ENCODE measurements around the gene DYDC1.

DNA sequence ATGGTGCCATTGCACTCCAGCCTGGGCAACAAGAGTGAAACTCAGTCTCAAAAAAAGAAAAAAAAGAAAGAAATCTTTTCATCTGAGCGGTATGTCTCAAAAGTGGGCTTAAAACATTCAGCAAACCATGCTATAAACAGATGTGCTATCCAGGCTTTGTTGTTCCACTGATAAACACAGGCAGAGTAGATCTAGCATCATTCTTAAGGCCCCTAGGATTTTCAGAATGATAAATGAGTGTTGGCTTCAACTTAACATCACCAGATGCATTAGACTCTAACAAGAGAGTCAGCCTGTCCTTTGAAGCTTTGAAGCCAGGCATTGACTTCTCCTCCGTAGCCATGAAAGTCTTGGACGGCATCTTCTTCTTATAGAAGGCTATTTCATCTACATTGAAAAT, 23.1 kb upstream of the DYDC1 start:
- no peak for TF ChIP-seq POLR2A (IDR thresholded peaks at IDR 0.05; ENCODE audit: low read depth)
- TF ChIP-seq, protein P1, sequence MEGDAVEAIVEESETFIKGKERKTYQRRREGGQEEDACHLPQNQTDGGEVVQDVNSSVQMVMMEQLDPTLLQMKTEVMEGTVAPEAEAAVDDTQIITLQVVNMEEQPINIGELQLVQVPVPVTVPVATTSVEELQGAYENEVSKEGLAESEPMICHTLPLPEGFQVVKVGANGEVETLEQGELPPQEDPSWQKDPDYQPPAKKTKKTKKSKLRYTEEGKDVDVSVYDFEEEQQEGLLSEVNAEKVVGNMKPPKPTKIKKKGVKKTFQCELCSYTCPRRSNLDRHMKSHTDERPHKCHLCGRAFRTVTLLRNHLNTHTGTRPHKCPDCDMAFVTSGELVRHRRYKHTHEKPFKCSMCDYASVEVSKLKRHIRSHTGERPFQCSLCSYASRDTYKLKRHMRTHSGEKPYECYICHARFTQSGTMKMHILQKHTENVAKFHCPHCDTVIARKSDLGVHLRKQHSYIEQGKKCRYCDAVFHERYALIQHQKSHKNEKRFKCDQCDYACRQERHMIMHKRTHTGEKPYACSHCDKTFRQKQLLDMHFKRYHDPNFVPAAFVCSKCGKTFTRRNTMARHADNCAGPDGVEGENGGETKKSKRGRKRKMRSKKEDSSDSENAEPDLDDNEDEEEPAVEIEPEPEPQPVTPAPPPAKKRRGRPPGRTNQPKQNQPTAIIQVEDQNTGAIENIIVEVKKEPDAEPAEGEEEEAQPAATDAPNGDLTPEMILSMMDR (IDR thresholded peaks at IDR 0.05): no peak
